Endothelial cell of umbilical vein (primary cell): ENCODE results near the gene KTN1. TPM values are rescaled to one million over a fixed set of nuclear protein-coding genes. Genes with fewer than 3 reads are reported as not detected.

Source experiments
- BruUV-seq: library from RNA; stranded (reverse); fragments of 400-500 nt; replicated peaks from 2 replicates; lab custom pipeline; 2021; lab: Mats Ljungman, UMichigan
- CTCF ChIA-PET: fragments of 300-600, 350-600 bp; sonication (Branson Sonifier 250); formaldehyde crosslinking; loops from one replicate; lab custom pipeline; 2021; ENCODE audit warnings: antibody characterized with exemption, inconsistent platforms; lab: Charles Lee
- POLR2A ChIA-PET: fragments of 300-600, 350-600 bp; sonication (Branson Sonifier 250); formaldehyde crosslinking; loops from one replicate; lab custom pipeline; 2021; ENCODE audit warnings: antibody characterized with exemption, inconsistent platforms; lab: Charles Lee
- DNase-seq: peaks from one replicate; pipeline ENCODE4 v3.0.0-alpha.2; 2011; ENCODE audit warnings: low read depth, low spot score
- FAIRE-seq: peaks from 2 replicates; lab custom pipeline; 2011; peaks lifted over from hg19 to GRCh38; lab: Jason Lieb, UNC
- H2AFZ ChIP-seq: 2 replicates; pipeline ENCODE4 v1.6.0; 2012; ENCODE audit warnings: low read depth, low read length, control low read depth, inconsistent platforms
- H3K27ac ChIP-seq: 2 replicates; pipeline ENCODE4 v1.5.1; 2011; ENCODE audit warnings: low read depth, mild to moderate bottlenecking, control low read depth, low read length, moderate library complexity; ENCODE audit not compliant: insufficient read depth
- H3K27me3 ChIP-seq, 2 experiments: 2 replicates each; pipeline versions ENCODE4 v1.6.0 to v1.6.1; 2011; ENCODE audit warnings: low read length in 2 of 2, mixed read lengths in 1 of 2; ENCODE audit not compliant: control insufficient read depth in 2 of 2, insufficient read depth in 2 of 2
- H3K36me3 ChIP-seq, 2 experiments: 2 replicates in 1 of 2; 3 replicates in 1 of 2; pipeline ENCODE4 v1.5.1; 2011; ENCODE audit warnings: low read length in 2 of 2, mild to moderate bottlenecking in 1 of 2, moderate library complexity in 1 of 2; ENCODE audit not compliant: control insufficient read depth in 2 of 2, insufficient read depth in 2 of 2; ENCODE audit errors: extremely low read depth in 1 of 2
- H3K4me1 ChIP-seq: 3 replicates; pipeline ENCODE4 v1.5.1; 2011; ENCODE audit warnings: mild to moderate bottlenecking, low read length; ENCODE audit not compliant: control insufficient read depth, insufficient read depth; ENCODE audit errors: extremely low read depth
- H3K4me2 ChIP-seq: 2 replicates; pipeline ENCODE4 v1.6.1; 2011; ENCODE audit warnings: low read length, control low read depth, mixed read lengths; ENCODE audit not compliant: insufficient read depth
- H3K4me3 ChIP-seq, 3 experiments: fragments of 200-600 bp in 1 of 3; sonication (generic), shearing (Covaris generic) in 1 of 3; replicated peaks in 1 of 3; 2 replicates each; pipeline ENCODE4 v1.5.1; 2011 to 2016; ENCODE audit warnings: control low read depth in 3 of 3, low read length in 3 of 3, mild to moderate bottlenecking in 2 of 3, inconsistent platforms in 1 of 3, low read depth in 1 of 3, moderate library complexity in 1 of 3; ENCODE audit not compliant: insufficient read depth in 1 of 3
- H3K79me2 ChIP-seq: 2 replicates; pipeline ENCODE4 v1.6.0; 2012; ENCODE audit warnings: low read length, inconsistent platforms; ENCODE audit not compliant: control insufficient read depth, insufficient read depth
- H3K9ac ChIP-seq: replicated peaks from 2 replicates; pipeline ENCODE3; 2011; ENCODE audit warnings: low read length, control low read depth; ENCODE audit not compliant: insufficient read depth; ENCODE audit errors: extremely low read depth
- H3K9me1 ChIP-seq: replicated peaks from 3 replicates; pipeline ENCODE4 v1.6.0; 2011; ENCODE audit warnings: mild to moderate bottlenecking, low read length; ENCODE audit not compliant: control insufficient read depth, insufficient read depth; ENCODE audit errors: extremely low read depth
- H3K9me3 ChIP-seq: replicated peaks from 2 replicates; pipeline ENCODE4 v1.5.1; 2012; ENCODE audit warnings: low read length, inconsistent platforms; ENCODE audit not compliant: control insufficient read depth, insufficient read depth
- H4K20me1 ChIP-seq: replicated peaks from 2 replicates; pipeline ENCODE3; 2011; ENCODE audit warnings: mild to moderate bottlenecking, low read length; ENCODE audit not compliant: control insufficient read depth, insufficient read depth; ENCODE audit errors: extremely low read depth
- CTCF ChIP-seq, 2 donors: IDR thresholded peaks; 1 replicate in 1 of 2; 2 replicates in 1 of 2; pipeline ENCODE4 v1.5.1; 2011; ENCODE audit warnings: low read length in 2 of 2, mild to moderate bottlenecking in 2 of 2, moderate library complexity in 2 of 2, control low read depth in 1 of 2, inconsistent platforms in 1 of 2, low read depth in 1 of 2; ENCODE audit not compliant: insufficient read depth in 1 of 2; ENCODE audit errors: extremely low read depth in 1 of 2
- EZH2 ChIP-seq: IDR thresholded peaks from 2 replicates; pipeline ENCODE4 v1.6.1; 2012; ENCODE audit warnings: borderline replicate concordance, low read depth, mild to moderate bottlenecking, moderate library complexity, low read length, inconsistent platforms; ENCODE audit not compliant: severe bottlenecking
- FOS ChIP-seq: IDR thresholded peaks from 2 replicates; pipeline ENCODE4 v1.6.1; 2011; ENCODE audit warnings: mild to moderate bottlenecking, low read length, moderate library complexity, borderline replicate concordance; ENCODE audit not compliant: insufficient read depth
- GATA2 ChIP-seq: IDR thresholded peaks from 2 replicates; pipeline ENCODE4 v1.7.0; 2011; ENCODE audit warnings: low read depth, mild to moderate bottlenecking, moderate library complexity, mixed read lengths, low read length; ENCODE audit not compliant: insufficient read length, insufficient read depth
- JUN ChIP-seq: IDR thresholded peaks from 2 replicates; pipeline ENCODE4 v1.6.1; 2011; ENCODE audit warnings: borderline replicate concordance, low read depth; ENCODE audit not compliant: insufficient read length, insufficient read depth
- MAX ChIP-seq: IDR thresholded peaks from 2 replicates; pipeline ENCODE4 v1.6.1; 2011; ENCODE audit not compliant: insufficient read depth, insufficient read length
- MYC ChIP-seq: IDR thresholded peaks from one replicate; pipeline ENCODE4 v1.6.1; 2011; ENCODE audit warnings: mild to moderate bottlenecking, low read depth, low read length
- POLR2A ChIP-seq: IDR thresholded peaks from 2 replicates; pipeline ENCODE4 v1.6.1; 2012; ENCODE audit warnings: low read depth, mild to moderate bottlenecking, control low read depth, low read length
- POLR2AphosphoS5 ChIP-seq: IDR thresholded peaks from 2 replicates; pipeline ENCODE4 v1.6.1; 2012; ENCODE audit warnings: low read depth, mild to moderate bottlenecking, control low read depth, low read length, moderate library complexity; ENCODE audit not compliant: insufficient read depth
- dilution Hi-C: fragments of 300-500 bp; cut with MboI; formaldehyde crosslinking; loops from one replicate; pipeline ENCODE4 v1.15.0; 2019; ENCODE audit warnings: low sequenced_read_pairs; ENCODE audit not compliant: extremely low pct_ligation_motif_present
- intact Hi-C: fragments of 100-400 bp; cut with micrococcal nuclease; formaldehyde crosslinking; loops from one replicate; pipeline ENCODE4 v1.10.0; 2022
- polyA plus RNA-seq, 4 experiments: library from polyadenylated mRNA; depleted of rRNA in 3 of 4; stranded (reverse) in 3 of 4; unstranded in 1 of 4; fragments of >200 nt; gene quantifications; 2 replicates each; pipeline versions ENCODE4 v1.2.1 to v1.2.3, GENCODE V29; 2011 to 2012; ENCODE audit warnings: missing spikeins in 1 of 4
- total RNA-seq: library from RNA; stranded (reverse); gene quantifications from 2 replicates; pipeline ENCODE4 v1.2.3, GENCODE V29; 2021

Gene KTN1
- total and polyA plus RNA-seq, 2 donors (not counting 3 experiments of a cell fraction or from before 2014, with no cell fraction given), result 33.2 to 148 TPM

- no peaks in the 10 kb centered on the region for H3K79me2 ChIP-seq
- dilution Hi-C loops, result no loop called here
- H4K20me1 ChIP-seq, result no peaks in the 10 kb centered on the region
- no peak for DNase-seq
- intact Hi-C loops, result no loop called here
- no peaks in the 10 kb centered on the region for H3K27me3 ChIP-seq
- H2AFZ ChIP-seq, result no peak overlapping the region
- FAIRE-seq, result no peak
- no peak overlapping the region for H3K4me2 ChIP-seq
- H3K9me3 ChIP-seq, result no peaks in the 10 kb centered on the region
- ChIA-PET CTCF (interaction anchor here (1.1 to 3.4 kb wide), 9 partner anchors 8 to 143 kb away, joined by 3 to 40 read pairs (median 7); no protein-coding TSS in a partner anchor), POLR2A (no interaction called here)
- H3K9me1 ChIP-seq, result no peaks in the 10 kb centered on the region
- H3K9ac ChIP-seq, result no peak overlapping the region
- no peak overlapping the region for H3K27ac ChIP-seq
- no peak overlapping the region for H3K4me3 ChIP-seq
- H3K36me3 ChIP-seq, result no peaks in the 10 kb centered on the region
- no peak for TF ChIP-seq EZH2
- no peak for TF ChIP-seq MAX
- no peak for TF ChIP-seq FOS
- TF ChIP-seq GATA2, result no peak
- TF ChIP-seq POLR2AphosphoS5, result no peak
- TF ChIP-seq MYC, result no peak
- no peak for TF ChIP-seq POLR2A
- no TSS peak for BruUV-seq
- peaks cover 11% of the 10 kb centered on the region for H3K4me1 ChIP-seq
Observed at GRCh38 chr14:55571125-55571889, 8.7 kb upstream of the KTN1 start.

GRCh38 chr14:55572578-55572977 lies 7.4 kb upstream of the KTN1 start:
- Histone ChIP-seq H3K9me1 (no peaks in the 10 kb centered on the region), H4K20me1 (no peaks in the 10 kb centered on the region), H3K4me1 (peaks cover 11% of the 10 kb centered on the region), H3K9ac (no peak overlapping the region), H3K4me3 (no peak overlapping the region), H3K4me2 (peak overlapping the region; percentile 13), H3K79me2 (no peaks in the 10 kb centered on the region), H3K36me3 (no peaks in the 10 kb centered on the region), H2AFZ (no peak overlapping the region), H3K9me3 (no peaks in the 10 kb centered on the region), H3K27ac (no peak overlapping the region), H3K27me3 (no peaks in the 10 kb centered on the region)
- peak; percentile 82 for DNase-seq
- POLR2A ChIA-PET, result no interaction called here
- TF ChIP-seq GATA2 (no peak), POLR2AphosphoS5 (peak; percentile 47), CTCF (IDR thresholded peaks at IDR 0.05; ENCODE audit: extremely low read depth in 1 of 2, insufficient read depth in 1 of 2, low read depth in 1 of 2, low read length in 2 of 2) (no peak), JUN (no peak), EZH2 (no peak), POLR2A (peak; percentile 30), MYC (no peak), MAX (no peak), FOS (no peak)
- FAIRE-seq, result peak; percentile 81
- intact Hi-C loops, result loop anchor here (1.0 kb wide), 1 partner anchor 124 kb away; no protein-coding TSS in a partner anchor
- no TSS peak for BruUV-seq
- CTCF ChIA-PET, result interaction anchor here (0.8 to 3.4 kb wide), 11 partner anchors 9 to 134 kb away, joined by 3 to 40 read pairs (median 4); partner anchors contain the start of gene TBPL2
- dilution Hi-C loops, result no loop called here
